HPDE6-E6E7 (cell line): ENCODE data around the gene C1orf105.
"Not testable (repeated sequence)": the region's sequence is repeated elsewhere in the genome, so short reads cannot be mapped to it uniquely, and the experiment has no call there.

Source experiments
- DNase-seq: peaks from one replicate; pipeline ENCODE4 v3.0.0; 2011; ENCODE audit warnings: missing footprints; ENCODE audit errors: extremely low spot score

The C1orf105 gene, protein sequence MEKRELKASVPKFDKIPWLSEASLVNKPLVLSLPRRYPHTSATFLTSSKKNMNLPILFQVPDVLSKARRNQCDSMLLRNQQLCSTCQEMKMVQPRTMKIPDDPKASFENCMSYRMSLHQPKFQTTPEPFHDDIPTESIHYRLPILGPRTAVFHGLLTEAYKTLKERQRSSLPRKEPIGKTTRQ

DNA sequence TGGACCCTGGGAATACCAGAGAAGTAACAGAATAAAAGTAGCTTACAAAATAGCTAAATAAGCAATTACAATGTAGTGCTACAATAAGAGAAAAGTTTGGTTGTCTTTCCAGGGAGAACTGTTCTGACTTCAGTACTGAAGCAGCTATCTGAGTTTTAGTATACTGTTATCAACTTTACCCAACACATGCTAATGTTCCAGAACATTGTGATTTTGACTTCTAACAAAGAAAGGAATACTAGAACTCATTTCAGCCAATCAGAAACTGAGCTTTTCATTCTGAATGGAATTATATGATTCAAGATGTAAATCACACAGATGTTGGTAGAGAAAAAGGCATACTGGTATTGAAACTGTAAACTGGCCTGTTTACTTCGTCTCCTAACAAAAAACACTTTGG lies at the start of gene C1orf105:
Gene C1orf105 (plus strand): TSS at position 301 of the 400 bp plus-strand sequence. CDS start 201 bp downstream, outside the sequence.
- no peak for DNase-seq

DNA sequence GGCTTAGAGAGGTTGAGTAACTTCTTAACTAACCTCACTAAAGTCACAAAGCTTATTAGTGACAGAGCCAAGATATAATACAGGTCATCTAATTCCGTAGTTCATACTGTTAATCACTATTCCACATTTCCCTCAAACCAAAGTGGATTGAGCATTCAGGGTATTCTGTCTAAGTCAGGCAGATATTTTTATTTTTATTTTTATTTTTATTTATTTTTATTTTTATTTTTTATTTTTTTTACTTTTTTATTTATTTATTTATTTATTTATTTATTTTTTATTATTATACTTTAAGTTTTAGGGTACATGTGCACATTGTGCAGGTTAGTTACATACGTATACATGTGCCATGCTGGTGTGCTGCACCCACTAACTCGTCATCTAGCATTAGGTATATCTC lies 48.8 kb upstream of the C1orf105 start:
- not testable (repeated sequence) for DNase-seq

DNA sequence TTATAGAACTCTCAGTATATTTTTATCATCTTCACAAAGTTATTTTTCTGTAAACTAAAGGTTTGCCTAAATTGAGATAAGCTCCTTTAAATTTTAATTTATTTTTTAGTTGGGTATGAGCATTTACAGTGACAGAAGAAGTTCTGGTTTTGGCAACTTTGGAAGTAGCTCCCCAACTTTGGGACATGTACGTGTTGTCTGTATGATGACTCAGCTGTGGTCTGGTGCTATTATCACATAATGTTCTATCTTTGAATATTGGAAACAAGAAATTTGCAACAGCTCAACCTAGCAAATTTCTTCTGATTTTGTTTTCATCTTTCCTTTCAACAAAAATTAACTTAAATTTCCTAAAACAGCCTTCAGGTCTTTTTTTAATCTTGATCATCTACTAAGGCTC lies 46.6 kb upstream of the C1orf105 start:
- no peak for DNase-seq

DNA sequence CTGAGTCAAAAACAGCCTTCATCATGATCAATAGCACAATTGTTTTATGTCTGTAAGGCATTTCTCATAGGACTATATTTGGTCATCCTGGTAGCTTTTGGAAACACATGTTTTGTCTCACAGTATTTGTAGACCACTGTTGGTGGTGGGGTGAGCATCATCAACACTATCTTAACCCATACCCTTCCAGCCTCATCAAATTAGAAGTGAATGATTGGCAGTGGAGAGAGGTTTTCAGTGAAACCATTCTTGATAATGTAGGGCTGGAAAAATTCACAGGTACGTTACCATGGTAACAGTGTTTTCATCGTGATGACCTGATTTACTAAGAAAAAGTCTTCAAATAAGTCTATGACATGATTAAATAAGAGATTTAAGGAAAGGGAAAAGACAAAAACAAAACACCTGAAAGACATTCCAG lies 45.3 kb upstream of the C1orf105 start:
- DNase-seq, result no peak

DNA sequence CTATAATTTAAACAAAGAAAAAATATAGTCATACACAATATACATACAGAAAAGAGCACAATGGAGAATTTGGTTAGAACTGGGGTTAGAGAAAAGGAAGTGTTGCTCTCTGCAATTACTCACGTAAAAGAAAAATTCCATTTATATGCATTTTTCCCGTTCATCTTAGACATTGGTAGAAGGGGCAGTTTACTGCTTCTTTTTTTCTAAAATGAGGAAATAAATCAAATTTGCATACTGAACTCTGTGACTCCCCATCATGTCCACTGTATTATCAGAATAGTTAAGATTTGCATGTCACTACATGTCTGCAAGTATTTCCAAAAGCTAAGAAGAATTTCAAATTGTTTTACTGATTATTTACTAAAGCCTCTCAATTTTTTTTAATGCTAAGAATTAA lies 44.1 kb upstream of the C1orf105 start:
- no peak for DNase-seq

DNA sequence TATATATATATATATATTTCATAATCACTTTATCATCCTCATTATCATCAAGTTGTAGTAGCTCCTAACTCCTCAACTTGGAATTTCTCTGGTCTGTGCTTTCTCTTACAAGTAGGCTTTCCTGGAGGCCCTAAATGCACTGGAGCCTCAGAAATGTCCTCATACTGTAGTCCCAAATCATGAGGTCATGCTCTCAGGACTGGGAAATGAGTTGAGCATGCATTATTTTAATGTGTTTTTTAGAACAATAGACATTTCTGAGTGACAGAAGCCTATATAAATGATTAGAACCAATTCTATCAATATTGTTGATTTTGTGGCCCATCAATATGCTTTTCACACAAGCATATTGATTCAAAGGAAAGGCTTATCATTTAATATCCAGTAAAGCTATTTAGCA lies 42.9 kb upstream of the C1orf105 start:
- DNase-seq, result no peak

DNA sequence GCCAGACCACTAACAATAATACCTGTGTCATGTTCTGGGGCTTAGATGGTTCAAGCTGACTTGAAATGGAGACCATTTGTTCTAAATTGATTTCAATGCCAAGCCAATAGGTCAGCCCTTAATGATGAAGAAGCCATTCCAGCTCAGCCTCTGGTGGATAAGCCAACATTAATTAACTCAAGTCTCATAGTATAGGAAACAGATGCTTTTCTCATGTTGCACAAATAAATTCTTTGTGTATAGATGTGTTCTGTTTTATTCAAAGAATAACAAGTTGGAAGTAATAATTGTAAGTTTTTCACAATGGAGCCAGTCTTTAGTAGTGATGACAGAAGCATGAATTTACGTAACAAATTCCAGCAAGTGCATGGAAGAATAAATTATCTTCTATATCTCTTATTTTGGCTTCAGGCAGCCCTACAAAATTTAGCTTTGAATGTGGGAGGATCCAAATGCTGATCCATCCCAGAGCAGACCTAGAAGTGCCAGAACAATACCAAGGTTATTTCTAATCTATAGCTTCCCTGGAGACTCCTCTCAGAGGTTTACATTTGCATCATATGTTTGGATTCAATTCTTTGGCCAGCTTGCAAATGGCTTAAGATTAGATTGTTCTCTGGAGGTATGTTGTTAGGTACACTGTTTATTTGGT lies 42.2 kb upstream of the C1orf105 start:
- no peak for DNase-seq

DNA sequence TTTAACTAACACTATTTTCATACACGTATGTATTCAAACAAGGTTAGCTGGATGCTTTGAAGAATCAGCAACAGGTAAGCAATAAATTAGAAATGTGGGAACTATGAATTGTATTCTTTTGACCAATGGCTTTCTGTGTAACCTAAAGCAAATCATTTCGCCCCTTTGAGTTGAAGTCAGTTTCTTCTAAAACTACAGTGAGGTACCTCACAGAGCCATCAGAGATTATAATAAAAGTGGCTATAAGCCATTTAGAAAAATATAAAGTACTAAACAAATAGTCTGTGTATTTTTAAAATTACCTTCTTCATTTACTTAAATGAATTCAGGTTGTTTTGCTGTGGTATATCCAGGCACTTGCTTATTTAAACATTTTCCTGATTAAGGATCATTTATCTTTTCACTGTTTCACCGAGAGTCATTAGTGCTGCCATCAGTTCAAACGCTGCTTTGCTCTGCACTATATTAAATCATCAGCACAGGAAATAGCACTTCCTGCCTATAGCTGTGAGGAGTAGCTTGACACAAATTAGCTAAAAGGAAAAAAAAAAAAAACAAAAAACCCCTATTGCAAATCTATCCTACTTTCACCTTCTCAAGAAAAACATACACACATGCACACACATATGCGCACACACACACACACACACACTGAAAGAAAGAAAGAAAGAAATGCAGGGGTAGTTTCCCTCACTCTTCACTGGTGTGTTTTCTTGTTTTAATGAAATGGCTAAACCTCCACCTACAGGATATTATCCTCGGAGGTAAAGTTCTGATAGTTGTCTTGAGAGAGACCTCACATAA lies 39.8 kb upstream of the C1orf105 start:
- no peak for DNase-seq

DNA sequence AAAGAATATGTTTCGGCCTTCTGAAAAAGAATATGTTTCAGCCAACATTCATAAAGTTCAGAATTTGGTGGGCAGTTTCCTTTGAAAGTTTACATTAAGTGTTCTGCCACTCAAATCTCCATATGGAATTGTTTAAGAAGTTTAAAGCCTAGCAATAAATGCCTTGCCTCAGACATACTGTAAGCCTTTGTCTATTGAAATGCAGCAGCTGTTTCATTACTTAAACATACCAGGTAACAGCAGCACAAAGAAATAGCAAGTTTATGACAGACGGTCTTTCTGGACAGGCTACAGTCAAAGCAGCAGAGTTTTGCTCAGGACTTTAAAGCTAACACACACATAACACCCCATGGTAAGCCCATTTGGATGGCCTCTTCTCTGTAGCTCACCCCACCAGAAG lies 38.5 kb upstream of the C1orf105 start:
- no peak for DNase-seq

DNA sequence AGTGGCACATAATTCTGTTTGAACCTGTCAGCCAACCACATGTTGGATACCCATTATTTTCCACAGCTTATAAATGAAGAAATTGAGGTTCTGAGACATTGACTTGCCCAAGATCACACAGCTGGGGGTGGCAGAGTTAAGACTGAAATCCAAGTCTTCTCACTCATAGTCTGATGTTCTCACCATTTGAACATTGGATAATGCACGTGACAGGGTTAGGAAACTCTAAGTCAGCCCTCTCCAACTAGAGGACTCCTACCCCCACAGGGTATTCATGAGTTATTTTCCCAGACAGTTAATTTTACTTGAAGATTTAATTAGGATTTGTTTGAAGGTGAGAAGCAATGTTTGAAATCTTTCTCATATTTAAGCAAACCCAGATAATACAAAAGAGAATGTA lies 38.1 kb upstream of the C1orf105 start:
- no peak for DNase-seq

DNA sequence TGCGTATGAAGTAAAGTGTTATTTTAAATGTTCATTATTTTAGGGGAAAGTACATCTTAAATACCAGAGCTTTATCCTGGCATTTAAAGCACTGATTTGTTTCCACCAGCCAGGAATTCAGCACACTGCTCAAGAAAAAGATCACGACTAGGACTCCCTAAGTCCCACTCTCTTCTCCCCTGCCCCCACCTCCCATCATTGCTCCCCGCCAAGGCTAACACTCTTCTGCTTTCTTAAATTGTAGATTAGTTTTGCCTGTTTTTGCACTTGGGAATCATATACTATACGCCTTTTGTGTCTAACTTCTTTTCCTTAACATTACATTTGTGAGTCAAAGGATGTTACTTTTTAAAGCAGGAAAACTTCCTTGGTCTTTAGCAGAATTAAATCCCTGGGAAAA lies 37.5 kb upstream of the C1orf105 start:
- DNase-seq, result no peak

DNA sequence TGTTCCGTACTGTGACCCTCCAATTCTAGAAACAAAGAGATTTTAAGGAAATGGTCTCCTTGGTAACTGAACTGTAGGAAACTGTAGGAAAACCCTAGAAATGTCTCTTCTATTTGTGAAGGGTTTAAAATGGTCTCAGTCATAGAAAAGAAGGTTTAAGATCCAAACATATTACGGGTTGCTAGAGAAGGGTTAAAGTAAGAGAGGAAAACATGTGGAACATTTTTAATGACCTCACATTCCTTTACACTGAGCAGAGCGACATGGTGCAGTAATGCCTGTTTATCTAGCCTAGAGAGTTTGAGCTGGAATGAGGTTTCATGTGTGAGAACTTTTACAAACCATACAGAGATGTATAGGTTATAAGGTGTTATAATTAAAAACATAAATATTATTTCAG lies 36.9 kb upstream of the C1orf105 start:
- DNase-seq, result no peak

DNA sequence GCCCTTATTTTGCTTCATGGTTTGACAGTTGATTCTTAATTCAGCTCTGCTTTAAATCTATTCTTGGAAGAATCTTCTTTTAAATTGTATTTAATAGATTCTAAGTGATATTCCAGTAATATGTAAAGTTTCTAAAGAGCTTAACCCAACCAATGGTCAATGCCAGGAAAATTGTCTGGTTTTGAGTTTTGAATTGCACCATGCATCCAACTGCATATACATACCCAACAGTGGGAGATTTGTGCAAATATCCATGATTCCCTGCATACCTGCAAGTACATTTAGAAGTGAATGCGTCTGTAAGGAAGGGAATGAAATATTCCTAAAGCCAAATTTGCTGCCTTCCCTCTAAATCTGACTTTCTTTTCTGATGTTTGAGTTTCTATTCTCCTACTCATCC lies 35.8 kb upstream of the C1orf105 start:
- no peak for DNase-seq

DNA sequence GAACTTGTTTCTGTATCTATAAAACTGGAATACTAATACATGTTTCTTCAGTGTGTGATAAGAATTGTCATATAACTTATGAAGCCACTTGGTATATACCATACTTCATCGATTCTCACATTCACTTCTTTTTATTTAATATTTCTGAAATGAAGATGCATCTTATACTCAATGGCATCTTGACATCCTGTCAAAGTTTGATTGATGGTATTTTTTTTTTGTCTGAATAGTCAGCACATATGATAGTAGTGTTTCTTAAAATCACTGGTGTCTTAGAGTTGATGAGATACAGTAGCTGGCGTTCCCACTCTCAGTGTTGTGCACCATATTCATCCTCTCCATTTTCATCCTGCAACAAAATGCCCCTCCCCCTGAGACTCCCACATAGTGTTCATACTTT lies 34.4 kb upstream of the C1orf105 start:
- no peak for DNase-seq

DNA sequence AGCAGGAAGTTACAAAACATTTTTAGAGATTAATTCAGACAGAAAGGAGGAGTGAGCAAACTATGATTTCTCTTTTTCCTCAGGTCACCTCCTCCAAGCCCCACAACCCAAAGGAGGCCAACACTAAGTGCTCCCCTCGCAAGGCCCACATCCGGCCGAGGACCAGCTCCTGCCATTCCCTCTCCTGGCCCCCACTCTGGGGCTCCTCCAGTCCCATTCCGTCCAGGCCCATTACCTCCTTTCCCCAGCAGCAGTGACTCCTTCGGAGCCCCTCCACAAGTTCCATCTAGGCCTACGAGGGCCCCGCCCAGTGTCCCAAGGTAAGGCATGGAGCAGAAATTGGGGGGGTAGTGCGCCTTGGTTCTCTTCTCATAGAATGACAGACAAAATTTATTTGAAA lies 32.0 kb upstream of the C1orf105 start:
- no peak for DNase-seq

DNA sequence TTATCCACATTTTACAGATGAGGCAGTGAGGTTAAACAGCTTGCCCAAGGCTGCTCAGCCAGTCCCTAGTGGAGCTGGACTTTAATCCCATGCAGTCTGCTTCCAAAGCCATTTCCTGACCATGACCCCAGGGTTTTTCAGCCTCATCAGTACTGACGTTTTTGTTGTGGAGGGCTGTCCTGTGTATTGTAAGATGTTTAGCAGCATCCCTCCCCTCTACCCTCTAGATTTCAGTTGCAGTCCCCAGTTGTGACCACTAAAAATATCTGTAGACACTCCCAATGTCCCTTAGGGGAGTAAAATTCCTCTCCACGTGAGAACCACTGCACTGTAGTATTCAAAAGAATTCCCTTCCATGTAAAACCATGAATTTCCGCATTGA lies 30.2 kb upstream of the C1orf105 start:
- DNase-seq, result no peak

DNA sequence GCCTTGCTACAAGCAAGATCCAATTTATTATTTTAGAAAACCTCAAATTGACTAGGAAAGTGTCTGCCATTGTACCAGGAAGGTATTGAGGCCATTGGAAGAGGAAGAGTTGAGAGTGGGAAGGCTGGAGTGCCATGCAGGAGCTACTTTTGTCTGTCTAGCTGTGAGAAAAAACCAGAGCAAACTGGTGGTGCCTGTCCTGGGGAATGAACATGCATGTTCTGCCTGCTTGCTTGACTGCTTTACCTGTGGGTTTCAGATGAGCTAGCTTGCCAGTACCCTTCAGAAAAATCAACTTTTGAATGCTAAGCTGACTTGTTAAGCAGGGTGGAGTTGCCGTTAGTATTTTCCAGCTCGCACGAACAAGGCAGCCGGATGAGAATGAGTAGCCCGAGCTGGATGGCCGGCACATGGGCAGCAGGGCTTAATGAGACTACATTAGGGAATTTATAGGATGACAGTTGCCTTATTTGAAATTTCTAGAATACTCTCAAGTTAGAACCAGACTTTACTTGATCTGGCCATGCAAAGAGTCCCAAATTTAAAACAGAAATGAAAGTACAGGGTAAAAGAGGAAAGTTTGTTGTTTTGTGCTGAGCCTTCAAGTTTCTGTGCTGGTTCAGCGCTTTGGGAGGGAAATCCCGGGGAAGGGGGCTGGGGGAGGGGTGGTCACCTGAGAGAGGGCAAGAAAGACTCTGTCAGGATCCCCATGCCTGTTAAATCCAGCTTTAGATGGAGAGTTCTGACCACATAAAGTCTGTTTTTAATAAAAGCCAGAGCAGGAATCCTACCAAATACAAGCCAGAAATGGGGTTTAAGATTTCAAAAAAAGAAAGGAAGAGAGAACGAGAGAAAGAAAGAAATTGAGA lies 29.6 kb upstream of the C1orf105 start:
- DNase-seq, result no peak

DNA sequence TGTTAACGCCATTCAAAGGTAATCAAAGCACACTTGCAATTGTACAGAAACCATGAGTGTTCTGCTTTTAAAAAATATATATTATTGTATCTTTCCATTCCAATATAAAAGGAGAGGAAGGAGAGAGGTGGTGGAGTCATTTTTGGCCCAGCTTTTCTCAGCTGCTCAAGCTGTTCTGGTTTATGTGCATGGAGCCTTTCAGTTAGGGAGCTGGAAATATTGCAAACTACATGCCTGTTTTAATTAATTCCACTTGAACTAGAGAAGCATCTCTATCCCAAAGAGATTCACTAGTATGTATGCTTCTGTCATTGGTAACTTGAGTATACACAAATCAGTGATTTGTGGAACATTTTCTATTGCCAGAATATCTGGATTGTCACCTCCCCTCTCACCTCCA lies 28.5 kb upstream of the C1orf105 start:
- DNase-seq, result no peak

DNA sequence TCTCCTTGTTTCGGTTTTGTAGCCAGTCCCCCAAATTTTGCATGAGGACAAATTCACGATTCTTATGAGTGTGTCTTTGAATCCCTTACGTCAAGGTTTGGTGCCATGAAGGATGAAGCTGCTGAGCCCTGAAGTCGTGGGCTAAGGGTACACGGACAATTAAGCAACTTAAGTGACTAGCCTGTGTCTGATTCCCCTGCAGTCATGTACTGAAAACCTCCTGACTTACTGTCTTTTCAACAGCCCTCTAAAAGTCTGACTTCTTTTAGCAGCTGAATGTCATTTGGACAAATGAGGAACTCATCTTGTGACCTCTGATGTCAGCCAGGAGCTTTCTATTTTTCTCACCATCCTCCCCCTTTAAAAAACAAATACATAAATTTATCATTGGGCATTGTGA lies 27.1 kb upstream of the C1orf105 start:
- DNase-seq, result no peak

DNA sequence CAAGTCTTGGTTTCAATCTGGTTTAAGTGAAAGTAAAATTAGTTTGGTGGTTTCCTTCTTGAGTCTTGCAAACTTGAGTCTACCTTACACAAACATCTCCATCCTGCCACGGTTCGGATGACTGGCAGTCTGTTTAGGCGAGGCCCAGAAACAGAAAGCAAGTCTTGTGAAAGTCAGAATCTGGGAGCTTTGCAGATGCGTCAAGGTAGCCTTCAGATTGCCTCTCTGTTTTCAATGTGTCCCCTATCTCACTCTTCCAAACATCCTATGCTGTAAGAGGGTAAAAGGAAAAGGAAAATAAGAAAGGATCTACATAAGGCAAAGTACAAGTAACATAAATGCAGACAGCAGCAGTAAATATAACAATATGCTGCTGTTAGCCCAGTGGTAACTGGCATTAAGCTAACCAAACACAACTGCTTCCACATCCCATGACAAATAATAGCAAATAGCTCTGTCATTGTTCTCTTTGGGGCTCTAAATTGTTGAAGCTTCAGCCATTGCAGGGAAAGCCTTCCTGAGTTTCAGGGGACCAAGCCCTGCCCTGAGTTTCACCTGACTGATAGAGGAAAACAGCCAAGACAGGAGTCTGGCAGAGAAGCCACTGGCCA lies 26.2 kb upstream of the C1orf105 start:
- no peak for DNase-seq

DNA sequence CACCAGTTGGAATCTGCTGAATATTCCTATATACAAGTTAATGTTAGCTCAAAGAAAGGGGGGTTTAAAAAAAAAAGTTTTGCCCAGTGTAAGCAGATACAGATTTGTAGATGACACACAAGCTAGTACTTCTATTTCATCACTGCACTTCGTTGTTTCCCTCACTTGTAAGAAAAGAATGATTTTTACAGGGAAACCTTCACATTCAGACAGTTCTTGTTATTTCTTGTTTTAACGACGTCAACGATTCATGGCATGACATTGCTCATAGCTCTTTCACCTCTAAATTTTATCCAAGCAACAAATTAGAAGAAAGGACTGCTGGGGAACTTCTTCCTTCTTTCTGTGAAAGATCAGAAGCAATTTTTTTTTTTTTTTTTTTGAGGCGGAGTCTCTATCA lies 25.7 kb upstream of the C1orf105 start:
- no peak for DNase-seq

DNA sequence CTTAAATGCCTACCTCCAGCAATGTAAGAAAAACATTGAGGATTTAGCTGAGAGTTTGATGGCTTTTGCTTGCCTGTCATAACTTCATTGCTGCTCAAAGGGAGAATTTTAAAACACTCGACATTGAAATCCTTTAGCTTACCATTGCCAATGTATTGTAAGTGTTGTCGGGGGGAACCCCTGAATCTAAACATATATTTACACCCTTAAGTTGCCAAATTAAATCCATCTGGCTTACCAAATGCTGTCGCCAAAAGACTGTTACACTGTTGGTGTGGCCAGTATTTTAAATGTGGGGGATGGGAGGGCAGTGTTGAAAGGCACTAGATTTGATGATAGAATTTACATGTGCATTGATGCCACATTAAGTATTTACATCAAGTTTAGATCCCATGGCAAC lies 24.9 kb upstream of the C1orf105 start:
- no peak for DNase-seq
